Breast epithelium (tissue), 4 donors: ENCODE results near the gene LRRC1. TPM values are rescaled to one million over a fixed set of nuclear protein-coding genes. Genes with fewer than 3 reads are reported as not detected.

Experiments
- DNase-seq, 2 donors: peaks; one replicate each; pipeline ENCODE4 v3.0.0-alpha.2; 2019; ENCODE audit warnings: low spot score in 2 of 2
- H3K27ac ChIP-seq, 2 donors: fragments of 200-600 bp; sonication (generic) in 1 of 2; one replicate each; pipeline ENCODE4 v1.5.1; 2016 to 2019; ENCODE audit warnings: mild to moderate bottlenecking in 1 of 2
- H3K27me3 ChIP-seq, 2 donors: fragments of 200-600 bp; sonication (generic) in 1 of 2; one replicate each; pipeline versions ENCODE4 v1.5.1 to v1.6.0; 2017 to 2019; ENCODE audit warnings: control low read depth in 1 of 2, mild to moderate bottlenecking in 1 of 2
- H3K36me3 ChIP-seq: fragments of 200-600 bp; one replicate; pipeline ENCODE4 v1.5.1; 2019
- H3K4me1 ChIP-seq, 2 donors: fragments of 200-600 bp; sonication (generic); one replicate each; pipeline ENCODE4 v1.5.1; 2016 to 2019; ENCODE audit warnings: control low read depth in 1 of 2
- H3K4me3 ChIP-seq, 3 donors: fragments of 200-600 bp; sonication (generic); 1 replicate in 2 of 3; 2 replicates in 1 of 3; pipeline ENCODE4 v1.5.1; 2016 to 2019; ENCODE audit warnings: mild to moderate bottlenecking in 3 of 3, moderate library complexity in 2 of 3
- H3K9me3 ChIP-seq, 2 donors: fragments of 200-600 bp; sonication (generic) in 1 of 2; one replicate each; pipeline ENCODE4 v1.5.1; 2016 to 2019; ENCODE audit warnings: control low read depth in 1 of 2
- POLR2A ChIP-seq: fragments of 450-650 bp; IDR thresholded peaks from one replicate; pipeline ENCODE4 v1.6.1; 2016; ENCODE audit warnings: antibody characterized with exemption, mild to moderate bottlenecking, moderate library complexity
- POLR2AphosphoS5 ChIP-seq, 3 donors: sonication (generic); formaldehyde crosslinking; IDR thresholded peaks; one replicate each; pipeline ENCODE4 v1.6.1; 2017; ENCODE audit warnings: antibody characterized with exemption in 3 of 3
- intact Hi-C: fragments of 100-400 bp; cut with DNase I; formaldehyde crosslinking; loops from one replicate; pipeline ENCODE4 v1.15.1; 2023; ENCODE audit warnings: low total_unique reads
- total RNA-seq, 3 donors: library from RNA; depleted of rRNA; stranded (reverse); fragments of >200 nt; gene quantifications; one replicate each; pipeline ENCODE4 v1.1.0, GENCODE V29; 2016
- TF ChIP-seq, protein P1 (sequence below), 3 donors: fragments of 450-650 bp; IDR thresholded peaks; one replicate each; pipeline ENCODE4 v1.5.1; 2016 to 2017; ENCODE audit warnings: antibody characterized with exemption in 3 of 3, mild to moderate bottlenecking in 3 of 3, moderate library complexity in 3 of 3

The LRRC1 gene
- total RNA-seq, 3 donors from 2014 or later = 10.1 to 37.9 (median 37.4) TPM

DNA sequence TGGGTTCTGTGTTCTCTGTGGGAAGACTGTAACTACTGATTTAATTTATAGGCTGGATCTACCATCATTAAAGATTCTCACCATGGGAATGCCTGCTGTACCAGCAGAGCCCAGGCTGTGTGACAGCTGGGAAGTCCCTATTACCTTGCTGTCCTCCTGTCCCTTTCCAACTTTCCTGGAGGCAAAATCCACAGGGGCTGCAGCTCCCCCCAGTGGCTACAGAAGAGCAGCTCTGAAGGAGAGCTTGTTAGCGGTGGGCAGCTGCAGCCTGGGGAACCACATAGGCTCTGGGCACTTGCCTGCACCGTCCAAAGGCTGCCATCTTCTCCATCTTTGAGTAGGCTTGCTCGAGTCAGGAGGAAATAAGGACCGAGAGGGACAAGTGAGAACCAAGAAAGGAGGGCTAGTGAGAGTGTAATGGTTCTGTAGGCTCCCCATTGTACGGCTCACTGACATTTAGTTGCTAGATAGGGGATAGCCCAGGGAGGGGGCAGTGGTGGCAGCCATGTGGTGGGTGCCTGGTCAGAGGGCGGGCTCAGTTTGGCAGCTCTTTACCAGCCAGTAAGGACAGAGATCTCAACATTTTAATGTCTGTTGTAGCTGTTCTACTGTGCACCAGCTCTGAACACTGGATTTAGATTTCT, 161.4 kb downstream of the LRRC1 start:
- intact Hi-C loops = loop anchor here (5.0 to 10.0 kb wide), 2 partner anchors 161 to 859 kb away; partner anchors contain the start of gene LRRC1
- Histone ChIP-seq H3K4me1 (no peaks in the 10 kb centered on the region), H3K36me3 (no peaks in the 10 kb centered on the region), H3K27me3 (no peaks in the 10 kb centered on the region), H3K4me3 (no peak overlapping the region), H3K9me3 (peaks cover 0 to 2% of the 10 kb centered on the region in 2 donors), H3K27ac (no peak overlapping the region)
- DNase-seq = peak; percentile 29 to 72
- TF ChIP-seq POLR2AphosphoS5 (IDR thresholded peaks at IDR 0.05) (no peak), POLR2A (no peak)
- TF ChIP-seq, protein P1, sequence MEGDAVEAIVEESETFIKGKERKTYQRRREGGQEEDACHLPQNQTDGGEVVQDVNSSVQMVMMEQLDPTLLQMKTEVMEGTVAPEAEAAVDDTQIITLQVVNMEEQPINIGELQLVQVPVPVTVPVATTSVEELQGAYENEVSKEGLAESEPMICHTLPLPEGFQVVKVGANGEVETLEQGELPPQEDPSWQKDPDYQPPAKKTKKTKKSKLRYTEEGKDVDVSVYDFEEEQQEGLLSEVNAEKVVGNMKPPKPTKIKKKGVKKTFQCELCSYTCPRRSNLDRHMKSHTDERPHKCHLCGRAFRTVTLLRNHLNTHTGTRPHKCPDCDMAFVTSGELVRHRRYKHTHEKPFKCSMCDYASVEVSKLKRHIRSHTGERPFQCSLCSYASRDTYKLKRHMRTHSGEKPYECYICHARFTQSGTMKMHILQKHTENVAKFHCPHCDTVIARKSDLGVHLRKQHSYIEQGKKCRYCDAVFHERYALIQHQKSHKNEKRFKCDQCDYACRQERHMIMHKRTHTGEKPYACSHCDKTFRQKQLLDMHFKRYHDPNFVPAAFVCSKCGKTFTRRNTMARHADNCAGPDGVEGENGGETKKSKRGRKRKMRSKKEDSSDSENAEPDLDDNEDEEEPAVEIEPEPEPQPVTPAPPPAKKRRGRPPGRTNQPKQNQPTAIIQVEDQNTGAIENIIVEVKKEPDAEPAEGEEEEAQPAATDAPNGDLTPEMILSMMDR (IDR thresholded peaks at IDR 0.05) = peak in 2 of 3 donors; percentile 52 to 61

DNA sequence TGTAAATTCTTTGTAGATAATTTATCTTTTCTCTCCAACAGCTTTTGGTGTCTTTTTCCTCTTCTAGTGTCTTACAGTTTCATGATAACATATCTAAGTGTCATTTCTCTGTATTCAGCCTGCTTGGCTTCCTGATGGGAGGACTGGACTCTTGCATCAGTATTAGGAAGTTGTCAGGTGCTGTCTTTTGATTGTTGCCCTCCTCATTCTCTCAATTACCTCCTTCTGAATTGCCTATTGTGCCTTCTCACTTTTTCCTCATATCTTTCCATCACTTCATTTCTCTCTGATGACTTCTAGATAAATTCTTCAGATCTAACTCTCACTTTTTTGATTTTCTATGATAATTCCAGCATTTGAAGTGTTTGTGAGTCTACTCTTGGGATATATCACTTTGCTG, 162.0 kb downstream of the LRRC1 start:
- Histone ChIP-seq H3K27me3 (no peaks in the 10 kb centered on the region), H3K9me3 (no peaks in the 10 kb centered on the region), H3K27ac (no peak overlapping the region), H3K4me1 (no peaks in the 10 kb centered on the region), H3K36me3 (no peaks in the 10 kb centered on the region), H3K4me3 (no peak overlapping the region)
- TF ChIP-seq, protein P1 (IDR thresholded peaks at IDR 0.05) = no peak
- TF ChIP-seq POLR2A (no peak), POLR2AphosphoS5 (IDR thresholded peaks at IDR 0.05) (no peak)
- no peak for DNase-seq
- intact Hi-C loops = loop anchor here (5.0 to 10.0 kb wide), 2 partner anchors 162 to 860 kb away; partner anchors contain the start of gene LRRC1

DNA sequence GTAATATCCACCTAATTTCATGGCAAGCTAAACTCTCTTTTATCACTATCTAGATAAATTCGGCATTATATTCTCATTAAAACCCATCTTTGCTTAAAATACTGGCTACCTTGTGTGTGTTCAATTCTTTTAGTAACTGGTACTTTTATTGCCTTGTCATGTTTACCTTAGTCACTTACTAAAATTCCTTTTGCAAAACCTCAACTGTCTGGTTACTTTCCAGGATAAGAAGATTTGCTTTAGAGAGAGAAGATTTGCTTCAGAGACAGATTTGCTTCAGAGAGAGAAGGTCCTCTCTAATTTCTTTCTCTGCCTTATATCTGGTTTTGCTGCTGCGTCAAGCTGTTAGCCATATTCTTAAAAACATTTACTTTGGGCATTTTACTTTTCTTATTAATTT, 164.9 kb downstream of the LRRC1 start:
- no peaks in the 10 kb centered on the region for H3K36me3 ChIP-seq
- H3K27me3 ChIP-seq = no peaks in the 10 kb centered on the region
- no peaks in the 10 kb centered on the region for H3K4me1 ChIP-seq
- H3K9me3 ChIP-seq = no peaks in the 10 kb centered on the region
- H3K4me3 ChIP-seq = no peak overlapping the region
- no peak for DNase-seq
- H3K27ac ChIP-seq = no peak overlapping the region
- TF ChIP-seq, protein P1 (IDR thresholded peaks at IDR 0.05) = no peak
- TF ChIP-seq POLR2A (no peak), POLR2AphosphoS5 (IDR thresholded peaks at IDR 0.05) (no peak)
- intact Hi-C loops = loop anchor here (5.0 to 10.0 kb wide), 2 partner anchors 165 to 862 kb away; partner anchors contain the start of gene LRRC1

DNA sequence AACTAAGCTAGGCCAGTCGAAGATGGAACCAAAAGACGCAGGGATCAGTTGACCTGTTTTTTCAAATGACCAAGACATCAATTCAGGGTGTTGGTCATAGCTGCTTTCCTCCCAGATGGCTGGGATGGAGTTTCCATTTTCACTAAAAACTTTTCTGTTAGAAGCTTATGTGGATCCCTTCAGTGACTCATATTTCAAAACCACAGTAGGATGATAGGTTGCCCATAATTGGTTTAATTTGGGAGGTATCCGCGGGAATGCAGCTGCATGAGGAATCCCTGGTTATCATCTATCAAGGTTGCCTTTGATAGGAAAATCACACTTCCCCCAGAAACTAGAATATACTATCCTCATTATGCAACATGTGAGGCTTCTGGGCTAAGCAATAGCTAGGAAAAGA, 165.5 kb downstream of the LRRC1 start:
- TF ChIP-seq POLR2A (no peak), POLR2AphosphoS5 (IDR thresholded peaks at IDR 0.05) (no peak)
- TF ChIP-seq, protein P1 (IDR thresholded peaks at IDR 0.05) = no peak
- no peak overlapping the region for H3K27ac ChIP-seq
- no peaks in the 10 kb centered on the region for H3K9me3 ChIP-seq

DNA sequence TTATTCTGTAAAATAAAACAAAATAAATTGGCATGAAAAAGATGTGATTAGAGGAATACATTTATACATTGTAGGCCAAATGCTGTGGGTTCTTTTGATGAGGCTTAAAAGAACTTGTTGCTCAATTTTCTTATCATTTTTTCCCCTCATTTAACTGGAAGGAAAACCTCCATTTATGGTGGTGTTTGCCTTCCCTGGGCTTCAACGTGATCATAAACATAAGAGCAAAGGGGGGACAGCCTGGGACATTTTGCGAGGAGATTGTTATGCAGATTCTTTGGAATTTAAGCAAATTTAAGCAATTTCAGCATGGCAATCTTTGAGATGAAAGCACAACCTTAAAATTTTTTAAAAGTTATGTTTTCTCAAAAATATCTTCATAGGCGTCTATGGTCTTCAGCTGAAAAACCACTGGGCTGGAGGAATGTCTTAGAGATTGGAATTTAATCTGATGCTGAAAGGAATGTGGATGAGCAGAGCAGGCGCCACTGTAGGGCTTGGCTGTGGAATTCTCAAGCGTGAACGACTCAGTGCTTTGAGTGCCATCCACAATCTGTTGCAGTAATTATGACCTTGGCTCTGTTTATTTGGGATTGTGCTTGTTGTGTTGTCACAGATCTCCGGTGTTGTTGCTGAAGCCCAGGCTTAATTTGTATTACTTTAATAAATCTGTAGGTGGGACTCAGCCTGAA, 167.0 kb downstream of the LRRC1 start:
- intact Hi-C loops = no loop called here
- Histone ChIP-seq H3K4me3 (no peak overlapping the region), H3K27ac (no peak overlapping the region), H3K36me3 (no peaks in the 10 kb centered on the region), H3K4me1 (no peaks in the 10 kb centered on the region), H3K27me3 (no peaks in the 10 kb centered on the region), H3K9me3 (no peaks in the 10 kb centered on the region)
- TF ChIP-seq POLR2A (no peak), POLR2AphosphoS5 (IDR thresholded peaks at IDR 0.05) (no peak)
- TF ChIP-seq, protein P1 (IDR thresholded peaks at IDR 0.05) = no peak
- DNase-seq = no peak

More for the DNA sequence above, 165.5 kb downstream of the LRRC1 start:
- Histone ChIP-seq H3K36me3 (no peaks in the 10 kb centered on the region), H3K4me3 (no peak overlapping the region), H3K27me3 (no peaks in the 10 kb centered on the region), H3K4me1 (no peaks in the 10 kb centered on the region)
- no peak for DNase-seq
- intact Hi-C loops = no loop called here
